AG04449 (cell line): ENCODE measurements around the gene RCCD1.

ENCODE experiments used
- CTCF ChIA-PET: fragments of 350-600 bp; formaldehyde crosslinking; extraction: SDS; loops from one replicate; lab custom pipeline; 2021; ENCODE audit warnings: antibody characterized with exemption; lab: Yijun Ruan, JAX
- POLR2A ChIA-PET: fragments of 400-600, 350-600 bp; formaldehyde crosslinking; extraction: SDS; loops from one replicate; lab custom pipeline; 2020; ENCODE audit warnings: antibody characterized with exemption, inconsistent platforms; lab: Yijun Ruan, JAX
- DNase-seq: peaks from one replicate; pipeline ENCODE4 v3.0.0-alpha.2; 2010; ENCODE audit warnings: low read depth, low spot score
- H3K4me3 ChIP-seq: 2 replicates; pipeline ENCODE4 v1.5.1; 2011; ENCODE audit warnings: low read depth, mild to moderate bottlenecking, control low read depth, low read length
- TF ChIP-seq, protein P1 (sequence below): IDR thresholded peaks from one replicate; pipeline ENCODE4 v1.5.1; 2011; ENCODE audit warnings: mild to moderate bottlenecking, moderate library complexity, low read length, control low read depth, inconsistent platforms; ENCODE audit not compliant: insufficient read depth; ENCODE audit errors: missing control alignments

Gene RCCD1

GRCh38 chr15:90994417-90995311 is 40.0 kb downstream of the RCCD1 start, which contains the start of gene PRC1:
PRC1 (minus strand) TSS chr15:90994535; CDS start chr15:90994417, 118 bp downstream.
- peak; percentile 70 for DNase-seq
- TF ChIP-seq, protein P1, sequence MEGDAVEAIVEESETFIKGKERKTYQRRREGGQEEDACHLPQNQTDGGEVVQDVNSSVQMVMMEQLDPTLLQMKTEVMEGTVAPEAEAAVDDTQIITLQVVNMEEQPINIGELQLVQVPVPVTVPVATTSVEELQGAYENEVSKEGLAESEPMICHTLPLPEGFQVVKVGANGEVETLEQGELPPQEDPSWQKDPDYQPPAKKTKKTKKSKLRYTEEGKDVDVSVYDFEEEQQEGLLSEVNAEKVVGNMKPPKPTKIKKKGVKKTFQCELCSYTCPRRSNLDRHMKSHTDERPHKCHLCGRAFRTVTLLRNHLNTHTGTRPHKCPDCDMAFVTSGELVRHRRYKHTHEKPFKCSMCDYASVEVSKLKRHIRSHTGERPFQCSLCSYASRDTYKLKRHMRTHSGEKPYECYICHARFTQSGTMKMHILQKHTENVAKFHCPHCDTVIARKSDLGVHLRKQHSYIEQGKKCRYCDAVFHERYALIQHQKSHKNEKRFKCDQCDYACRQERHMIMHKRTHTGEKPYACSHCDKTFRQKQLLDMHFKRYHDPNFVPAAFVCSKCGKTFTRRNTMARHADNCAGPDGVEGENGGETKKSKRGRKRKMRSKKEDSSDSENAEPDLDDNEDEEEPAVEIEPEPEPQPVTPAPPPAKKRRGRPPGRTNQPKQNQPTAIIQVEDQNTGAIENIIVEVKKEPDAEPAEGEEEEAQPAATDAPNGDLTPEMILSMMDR: no peak
- POLR2A ChIA-PET: interaction anchor here (0.7 kb wide), 1 partner anchor 16 kb away, joined by 3 read pairs; no protein-coding TSS in a partner anchor
- CTCF ChIA-PET: interaction anchor here (1.7 kb wide), 1 partner anchor 15 kb away, joined by 5 read pairs; no protein-coding TSS in a partner anchor
- H3K4me3 ChIP-seq: peak within 1 kb of the TSS; percentile 98

- no peak overlapping the region for H3K4me3 ChIP-seq
- DNase-seq: no peak
- POLR2A ChIA-PET: no interaction called here
- CTCF ChIA-PET: no interaction called here
- TF ChIP-seq, protein P1: no peak
Observed at GRCh38 chr15:90998737-90999136, 44.1 kb downstream of the RCCD1 start.

GRCh38 chr15:91001209-91001608 is 46.5 kb downstream of the RCCD1 start:
- ChIA-PET CTCF (interaction anchor here (1.0 kb wide), 1 partner anchor 45 kb away, joined by 3 read pairs; no protein-coding TSS in a partner anchor), POLR2A (no interaction called here)
- TF ChIP-seq, protein P1: no peak
- no peak overlapping the region for H3K4me3 ChIP-seq
- no peak for DNase-seq

- TF ChIP-seq, protein P1: no peak
- ChIA-PET POLR2A (no interaction called here), CTCF (no interaction called here)
- no peak for DNase-seq
- H3K4me3 ChIP-seq: no peak overlapping the region
Observed at GRCh38 chr15:91007266-91007665, 52.6 kb downstream of the RCCD1 start.
